Activated T-helper 9 cell treated with anti-CD3 and anti-CD28 coated beads, Interleukin-2, amount 50 U/mL, for 16 hours (primary cell): ENCODE measurements around the gene SLC43A3.
A peak's percentile ranks its signal among the peaks of the same experiment; 100 is the strongest.

ENCODE experiments used
- DNase-seq: peaks from one replicate; pipeline ENCODE4 v3.0.0-alpha.2; 2020; ENCODE audit warnings: low read depth

SLC43A3 gene

GRCh38 chr11:57426929-57427726 is at the start of gene SLC43A3:
TSS of gene SLC43A3 (minus strand) at chr11:57427121. CDS start at chr11:57426172, 949 bp downstream.
- DNase-seq = peak; percentile 71

GRCh38 chr11:57476047-57476756 is 49.3 kb upstream of the SLC43A3 start:
- DNase-seq = no peak

- DNase-seq = no peak
These were observed 48.7 kb upstream of the SLC43A3 start for GRCh38 chr11:57475671-57476046.

DNA sequence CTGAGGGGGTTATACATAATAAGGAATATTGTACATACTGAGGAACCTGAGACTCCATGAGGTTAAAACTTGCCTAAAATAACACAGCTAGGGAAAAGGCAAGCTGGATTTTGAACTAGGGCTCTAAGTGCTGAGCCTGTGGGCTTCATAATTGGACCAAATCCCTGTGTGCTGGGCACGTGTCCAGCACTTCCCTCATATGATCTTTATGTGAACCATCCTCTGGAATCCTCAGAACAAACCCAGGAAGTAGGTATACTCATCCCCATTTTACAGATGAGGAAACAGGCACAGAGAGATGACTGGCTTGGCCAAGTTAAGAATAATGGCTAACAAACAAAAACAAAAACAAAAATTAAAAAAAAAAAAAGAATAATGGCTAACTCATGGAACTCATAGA is 48.3 kb upstream of the SLC43A3 start:
- DNase-seq = no peak

GRCh38 chr11:57474803-57475115 is 47.8 kb upstream of the SLC43A3 start:
- no peak for DNase-seq

- DNase-seq = no peak
These were observed 47.3 kb upstream of the SLC43A3 start for GRCh38 chr11:57474017-57474802.

DNA sequence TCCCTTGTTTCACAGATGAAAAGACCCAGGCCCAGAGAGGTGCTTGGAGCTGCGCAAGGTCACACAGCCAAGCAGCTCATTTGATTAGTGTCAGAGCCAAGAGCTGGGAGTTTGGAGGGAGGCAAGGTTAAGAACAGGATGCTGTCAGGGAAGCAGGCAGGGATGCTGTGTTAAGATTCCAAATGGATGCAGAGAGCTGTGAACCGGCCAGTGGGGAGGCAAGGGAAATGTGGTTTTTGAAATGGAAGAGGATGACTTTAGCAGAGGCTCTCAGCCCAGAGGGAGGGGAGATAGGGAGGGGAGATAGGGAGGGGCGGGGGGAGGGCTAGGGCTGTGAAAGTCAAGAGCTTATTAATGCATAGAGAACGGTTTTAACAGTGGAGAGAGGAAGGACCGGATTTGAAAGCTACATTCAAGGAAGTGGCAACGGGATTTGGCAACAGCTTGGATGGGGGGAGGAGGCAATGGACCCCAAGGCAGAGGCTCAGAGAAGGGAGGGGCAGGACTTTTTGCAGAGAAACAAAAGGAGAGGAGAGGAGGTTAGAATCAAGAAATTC is 46.4 kb upstream of the SLC43A3 start:
- no peak for DNase-seq

DNA sequence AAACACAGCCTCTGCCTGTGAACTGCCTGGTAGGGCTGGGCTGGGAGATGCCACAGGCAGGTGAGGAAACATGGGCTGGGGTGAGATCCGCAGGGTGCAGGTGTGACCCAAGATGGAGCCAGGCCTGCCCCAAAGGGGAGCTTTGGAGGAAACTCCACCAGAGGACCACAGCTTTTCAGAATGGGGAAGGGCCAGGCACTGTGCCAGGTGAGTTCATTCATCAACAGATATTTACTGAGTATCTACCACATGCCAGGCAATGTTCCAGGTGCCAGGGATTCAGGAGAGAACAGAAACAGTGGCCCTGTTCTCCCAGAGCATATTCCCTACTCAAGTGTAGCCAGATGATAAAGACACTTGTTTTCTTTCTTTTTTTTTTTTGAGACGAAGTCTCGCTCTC is 44.6 kb upstream of the SLC43A3 start:
- DNase-seq = no peak

DNA sequence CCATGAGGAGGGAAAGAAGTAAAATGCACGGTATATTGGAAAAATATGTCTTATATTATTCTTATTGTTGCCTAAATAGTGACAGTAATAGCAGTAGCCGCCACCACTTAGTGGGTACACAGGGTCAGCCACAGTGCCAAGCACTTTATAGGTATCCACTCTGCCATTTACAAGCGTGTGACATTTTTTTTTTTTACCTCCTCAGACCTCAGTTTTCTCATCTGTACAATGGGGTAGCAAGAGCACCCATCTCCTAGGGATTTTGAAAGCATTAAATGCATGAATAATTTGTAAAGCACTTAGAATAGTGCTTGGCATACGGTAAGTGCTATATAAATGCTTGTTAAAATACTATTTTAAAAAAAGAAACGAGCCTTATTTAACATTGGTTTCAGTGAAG is 42.3 kb upstream of the SLC43A3 start:
- no peak for DNase-seq

GRCh38 chr11:57468276-57468675 is 41.4 kb upstream of the SLC43A3 start:
- DNase-seq = no peak

DNA sequence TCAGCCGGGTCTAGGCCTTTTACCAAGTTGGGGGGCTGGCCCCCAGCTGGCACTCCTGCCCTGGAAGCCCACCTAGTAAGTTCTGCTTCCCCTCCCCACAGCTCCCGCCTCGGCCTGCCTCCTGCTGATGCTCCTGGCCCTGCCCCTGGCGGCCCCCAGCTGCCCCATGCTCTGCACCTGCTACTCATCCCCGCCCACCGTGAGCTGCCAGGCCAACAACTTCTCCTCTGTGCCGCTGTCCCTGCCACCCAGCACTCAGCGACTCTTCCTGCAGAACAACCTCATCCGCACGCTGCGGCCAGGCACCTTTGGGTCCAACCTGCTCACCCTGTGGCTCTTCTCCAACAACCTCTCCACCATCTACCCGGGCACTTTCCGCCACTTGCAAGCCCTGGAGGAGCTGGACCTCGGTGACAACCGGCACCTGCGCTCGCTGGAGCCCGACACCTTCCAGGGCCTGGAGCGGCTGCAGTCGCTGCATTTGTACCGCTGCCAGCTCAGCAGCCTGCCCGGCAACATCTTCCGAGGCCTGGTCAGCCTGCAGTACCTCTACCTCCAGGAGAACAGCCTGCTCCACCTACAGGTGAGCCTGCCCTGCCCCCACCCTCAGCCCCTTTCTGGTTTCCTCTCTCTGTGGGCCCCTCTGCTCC is 40.7 kb upstream of the SLC43A3 start:
- no peak for DNase-seq

DNA sequence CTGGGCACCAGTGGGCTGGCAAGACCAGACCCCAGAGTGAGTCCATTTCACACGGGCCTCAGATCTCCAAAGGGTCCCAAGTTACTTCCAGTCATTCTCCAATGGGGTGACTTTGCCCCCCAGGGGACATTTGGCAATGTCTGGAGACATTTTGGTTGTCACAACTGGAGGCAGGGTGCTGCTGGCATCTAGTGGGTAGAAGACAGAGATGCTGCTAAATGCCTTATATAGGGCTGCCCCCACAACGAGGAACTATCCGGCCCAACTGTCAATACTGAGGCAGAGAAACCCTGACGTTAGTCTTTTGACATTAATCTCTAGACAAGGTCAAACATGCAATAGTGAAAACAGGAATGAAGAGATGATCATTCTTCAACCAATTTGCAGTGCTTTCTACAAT is 39.8 kb upstream of the SLC43A3 start:
- no peak for DNase-seq

DNA sequence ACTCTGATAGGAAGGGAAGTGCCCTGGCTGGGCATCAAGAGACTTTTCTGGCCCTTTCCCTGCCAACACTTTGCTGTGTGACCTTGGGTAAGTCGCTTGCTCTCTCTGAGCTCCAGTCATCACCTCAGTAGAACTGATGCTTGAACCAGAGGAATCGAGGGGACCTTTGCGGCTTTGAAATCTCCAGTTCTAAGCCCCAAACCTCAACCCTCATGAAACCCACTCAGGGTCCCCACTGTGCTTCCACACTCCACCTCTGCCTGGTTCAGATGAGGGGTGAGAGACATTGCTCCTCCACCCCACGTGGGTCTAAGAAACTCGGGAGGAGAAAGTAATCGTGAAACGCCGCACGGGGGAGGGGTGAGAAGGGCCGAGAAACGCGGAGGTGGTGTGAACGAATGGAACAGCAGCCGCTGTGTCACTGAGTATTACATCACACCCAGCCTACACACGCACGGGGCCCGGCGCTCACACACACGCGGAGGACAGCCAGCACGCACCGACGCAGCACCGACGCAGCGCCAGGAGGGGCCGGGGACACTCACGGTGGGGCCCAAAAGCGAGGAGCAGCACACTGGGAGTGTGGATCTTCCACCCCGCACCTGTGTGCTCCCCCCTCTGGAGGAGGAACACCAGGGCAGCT is 37.7 kb upstream of the SLC43A3 start:
- no peak for DNase-seq

DNA sequence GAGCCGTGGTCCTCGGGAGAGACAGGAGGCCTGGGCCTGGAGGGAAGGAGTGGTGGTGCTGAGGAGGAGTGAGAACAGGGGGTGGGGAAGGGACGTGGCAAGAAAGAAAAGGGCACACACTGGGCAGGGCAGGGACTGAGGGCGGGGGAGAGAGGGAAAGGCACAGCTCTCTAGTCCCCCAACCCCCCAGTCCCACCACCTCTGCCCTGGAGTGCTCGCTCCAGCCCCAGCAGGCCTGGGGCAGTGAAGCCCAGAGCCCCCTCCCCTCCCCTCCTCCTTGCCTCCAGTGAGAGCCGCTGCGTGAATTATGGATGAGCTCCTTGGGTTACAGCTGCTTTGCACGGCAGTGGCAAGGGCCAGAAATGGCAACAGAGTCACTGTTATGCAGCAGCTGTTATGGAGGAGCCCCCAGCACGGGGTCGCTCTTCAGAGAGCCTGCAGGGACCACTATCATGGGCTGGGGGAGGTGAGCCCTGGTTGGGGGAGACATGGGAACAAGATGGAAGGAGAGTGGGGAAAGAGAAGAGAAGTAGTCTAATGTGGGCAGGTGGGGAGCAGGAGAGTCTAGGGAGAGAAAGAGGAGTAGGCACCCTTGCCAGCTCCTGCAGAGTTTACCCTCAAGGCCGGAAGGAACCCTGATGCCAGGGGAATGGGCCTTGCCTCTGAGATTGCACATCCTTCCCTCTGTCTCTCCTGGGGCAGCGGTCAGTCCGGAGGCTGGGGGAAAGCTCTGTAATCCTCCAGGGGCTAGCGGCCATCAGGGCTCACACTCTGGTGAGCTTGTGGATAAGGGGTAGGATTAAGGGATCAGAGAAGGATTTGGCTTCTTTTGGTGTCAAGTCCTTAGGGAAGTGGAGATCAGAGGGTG is 37.0 kb upstream of the SLC43A3 start:
- no peak for DNase-seq

DNA sequence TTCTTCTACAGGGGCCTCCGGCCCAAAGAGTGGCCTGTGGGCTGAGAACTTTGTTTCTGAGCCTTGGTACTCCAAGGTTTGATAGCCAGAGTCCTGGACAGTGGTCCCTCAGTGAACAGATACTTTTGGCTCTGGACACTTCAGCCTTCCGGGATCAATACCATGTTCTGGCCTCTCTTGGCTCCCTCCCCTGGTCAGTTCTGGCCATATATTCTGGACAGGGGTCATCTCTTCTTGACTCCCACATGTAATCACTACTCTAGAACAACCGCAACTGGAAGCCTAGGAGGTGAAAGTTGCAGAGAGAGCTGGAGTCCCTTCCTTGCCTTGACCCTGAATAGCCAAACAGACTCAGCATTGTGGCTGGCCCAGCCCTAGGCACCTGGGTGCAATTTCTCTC is 35.7 kb upstream of the SLC43A3 start:
- DNase-seq = no peak

- DNase-seq = no peak
These were observed 35.0 kb upstream of the SLC43A3 start for GRCh38 chr11:57461841-57462489.

GRCh38 chr11:57460758-57461749 is 34.1 kb upstream of the SLC43A3 start:
- no peak for DNase-seq

- DNase-seq = no peak
These were observed 33.3 kb upstream of the SLC43A3 start, which contains the start of gene RTN4RL2 for GRCh38 chr11:57460022-57460757. TSS of gene RTN4RL2 (plus strand) at chr11:57460528. CDS start at chr11:57460866, 338 bp downstream.
